Muscle of leg (tissue), 11 donors: ENCODE measurements around the gene LAMA2. TPM values are rescaled to one million over a fixed set of nuclear protein-coding genes. Genes with fewer than 3 reads are reported as not detected.
A peak's percentile ranks its signal among the peaks of the same experiment; 100 is the strongest.

Experiments
- DNase-seq: peaks from one replicate; pipeline ENCODE4 v3.0.0; 2013
- H3K27ac ChIP-seq: one replicate; pipeline ENCODE4 v1.5.1; 2013; ENCODE audit warnings: mild to moderate bottlenecking, low read length, control low read depth
- H3K27me3 ChIP-seq: one replicate; pipeline ENCODE4 v1.6.1; 2013; ENCODE audit warnings: low read length; ENCODE audit not compliant: control insufficient read depth, insufficient read depth
- H3K36me3 ChIP-seq: one replicate; pipeline ENCODE4 v1.6.1; 2013; ENCODE audit warnings: low read length; ENCODE audit not compliant: control insufficient read depth, insufficient read depth
- H3K4me1 ChIP-seq: one replicate; pipeline ENCODE4 v1.6.1; 2013; ENCODE audit warnings: low read length; ENCODE audit not compliant: control insufficient read depth, insufficient read depth
- H3K4me3 ChIP-seq: one replicate; pipeline ENCODE4 v1.5.1; 2013; ENCODE audit warnings: low read length, control low read depth
- H3K9me3 ChIP-seq: replicated peaks from 2 replicates; pipeline ENCODE4 v1.6.1; 2013; ENCODE audit warnings: low read depth, low read length; ENCODE audit not compliant: control insufficient read depth
- WGBS: methylation state at CpG from one replicate; pipeline ENCODE4 v1.1.5; 2013; ENCODE audit warnings: missing lambda C conversion rate; ENCODE audit not compliant: insufficient coverage; 5-methylcytosine and 5-hydroxymethylcytosine counted together
- polyA plus RNA-seq, 8 donors: library from polyadenylated mRNA; unstranded; fragments of 120-200 nt; gene quantifications; one replicate each; pipeline versions ENCODE4 v1.2.1 to v1.2.3, GENCODE V29; 2013; ENCODE audit warnings: inconsistent platforms in 1 of 8, low replicate concordance in 1 of 8; ENCODE audit not compliant: insufficient read length in 8 of 8, insufficient read depth in 1 of 8
- total RNA-seq: library from RNA; stranded (reverse); fragments of 120-200 nt; gene quantifications from one replicate; pipeline ENCODE4 v1.2.4, GENCODE V29; 2013

LAMA2 gene
- total and polyA plus RNA-seq, 9 donors = 105 to 165 (median 140) TPM

DNA sequence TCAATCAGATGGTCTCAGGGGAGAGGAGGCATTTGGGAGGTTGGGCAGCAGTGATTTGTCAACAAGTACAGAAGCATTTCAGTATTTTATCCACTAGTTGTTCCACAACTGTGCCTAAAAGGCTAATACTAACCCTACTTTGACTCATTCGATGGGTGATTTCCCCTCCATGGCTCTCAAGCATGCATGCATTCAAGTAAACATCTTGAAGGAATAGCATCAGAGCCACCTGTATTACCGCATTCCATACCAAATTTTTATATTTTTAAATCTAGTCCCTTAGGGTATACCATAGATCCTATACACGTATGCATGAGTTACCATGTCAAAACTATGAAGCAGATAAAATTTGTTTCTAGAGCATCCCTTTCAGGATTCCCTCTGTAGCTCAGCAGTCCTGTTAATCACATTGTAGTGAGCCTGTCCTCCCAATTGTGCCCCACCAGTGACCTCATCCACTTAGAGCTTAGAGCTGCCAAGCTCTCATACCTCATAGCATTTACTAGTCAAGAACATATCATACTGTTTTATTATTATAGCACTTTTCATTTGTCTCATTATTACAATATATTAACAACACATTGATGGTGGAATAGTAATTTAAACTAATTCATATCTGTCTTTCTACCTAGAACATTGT is 213.8 kb downstream of the LAMA2 start:
- no peaks in the 10 kb centered on the region for H3K4me1 ChIP-seq
- H3K27me3 ChIP-seq = no peaks in the 10 kb centered on the region
- no peak overlapping the region for H3K27ac ChIP-seq
- no peak for DNase-seq
- H3K4me3 ChIP-seq = no peak overlapping the region
- H3K9me3 ChIP-seq = no peaks in the 10 kb centered on the region
- H3K36me3 ChIP-seq = no peaks in the 10 kb centered on the region
- 100% methylated on average over 1 of the region's 3 CpGs for WGBS

DNA sequence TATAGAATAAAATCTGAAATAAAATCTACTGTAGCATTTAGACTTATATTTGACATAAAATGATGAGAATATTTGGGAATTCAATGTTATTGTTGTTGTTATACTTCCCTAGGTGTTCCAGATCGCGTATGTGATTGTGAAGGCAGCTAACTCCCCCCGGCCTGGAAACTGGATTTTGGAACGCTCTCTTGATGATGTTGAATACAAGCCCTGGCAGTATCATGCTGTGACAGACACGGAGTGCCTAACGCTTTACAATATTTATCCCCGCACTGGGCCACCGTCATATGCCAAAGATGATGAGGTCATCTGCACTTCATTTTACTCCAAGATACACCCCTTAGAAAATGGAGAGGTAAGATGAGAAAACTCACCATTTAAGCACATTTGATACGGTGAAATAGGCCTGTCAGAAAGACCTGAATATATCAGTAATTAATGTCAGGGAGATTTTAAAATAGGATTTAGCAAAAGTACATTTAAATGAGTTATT is 215.2 kb downstream of the LAMA2 start:
- no peak overlapping the region for H3K27ac ChIP-seq
- peaks cover 2% of the 10 kb centered on the region for H3K4me1 ChIP-seq
- H3K4me3 ChIP-seq = no peak overlapping the region
- H3K27me3 ChIP-seq = no peaks in the 10 kb centered on the region
- no peaks in the 10 kb centered on the region for H3K9me3 ChIP-seq
- no peaks in the 10 kb centered on the region for H3K36me3 ChIP-seq
- no peak for DNase-seq
- 100% methylated on average over 2 of the region's 9 CpGs for WGBS

DNA sequence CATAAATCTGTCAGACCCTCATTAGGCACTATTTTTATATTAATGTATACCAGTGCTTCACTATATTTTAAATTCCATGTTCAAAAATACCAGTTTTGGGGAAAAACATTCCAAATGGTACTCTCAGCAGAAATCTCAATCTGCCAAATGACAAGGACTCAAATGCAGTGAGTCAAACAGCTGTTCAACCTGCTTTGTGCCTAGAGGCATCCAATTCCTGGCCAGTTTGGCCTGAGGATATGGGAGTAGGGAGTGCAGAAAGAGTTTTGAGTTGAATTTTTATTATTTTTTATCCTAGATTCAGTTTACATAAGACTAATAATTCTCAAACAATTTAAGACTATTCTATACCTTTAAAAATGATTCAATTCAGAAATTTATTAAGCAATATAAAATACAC is 216.8 kb downstream of the LAMA2 start:
- H3K27ac ChIP-seq = no peak overlapping the region

DNA sequence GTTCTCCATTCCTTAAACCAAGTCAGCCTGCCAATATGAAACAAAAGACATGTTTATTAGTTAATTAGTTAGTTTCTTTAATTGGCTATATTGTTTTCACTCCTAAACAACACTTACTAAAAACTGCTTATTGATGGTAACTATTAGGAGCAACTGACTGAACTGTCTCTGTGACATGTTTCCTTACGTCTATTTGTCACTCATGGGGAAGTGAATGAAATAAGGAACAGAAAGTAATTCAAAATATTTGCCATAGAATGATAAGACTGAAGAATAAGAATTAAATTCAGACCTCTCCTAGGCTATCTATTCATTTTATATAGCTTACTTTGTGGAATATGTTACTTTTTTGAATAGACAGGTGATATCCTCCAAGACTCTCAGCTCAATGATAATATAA is 217.2 kb downstream of the LAMA2 start:
- WGBS = no CpG with 5 or more reads among the region's 1 CpG
- DNase-seq = no peak
- H3K4me3 ChIP-seq = no peak overlapping the region

More for the DNA sequence above, 216.8 kb downstream of the LAMA2 start:
- Histone ChIP-seq H3K27me3 (no peaks in the 10 kb centered on the region), H3K4me1 (peaks cover 4% of the 10 kb centered on the region), H3K9me3 (no peaks in the 10 kb centered on the region), H3K4me3 (no peak overlapping the region), H3K36me3 (no peaks in the 10 kb centered on the region)
- no peak for DNase-seq

DNA sequence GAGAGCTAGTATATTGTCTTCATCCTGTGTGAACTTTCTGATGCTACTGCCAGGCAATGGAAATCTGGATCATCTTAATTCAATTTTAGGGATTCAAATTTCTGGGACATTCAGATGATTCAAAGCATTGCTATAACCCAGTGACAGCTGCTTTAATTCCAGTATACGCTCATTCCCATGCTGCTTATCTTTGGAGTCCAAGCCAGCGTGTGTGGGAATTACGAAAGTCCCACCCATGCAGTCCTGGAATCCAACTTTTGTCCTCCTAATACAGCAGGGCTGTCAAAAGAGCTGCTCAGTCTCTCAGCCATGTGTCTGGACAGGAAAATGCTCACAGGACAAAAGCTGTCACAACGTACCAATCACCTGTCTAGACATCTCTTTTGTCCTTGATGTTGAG is 219.8 kb downstream of the LAMA2 start:
- Histone ChIP-seq H3K4me3 (no peak overlapping the region), H3K4me1 (peaks cover 8% of the 10 kb centered on the region), H3K27me3 (no peaks in the 10 kb centered on the region), H3K36me3 (no peaks in the 10 kb centered on the region), H3K9me3 (no peaks in the 10 kb centered on the region), H3K27ac (peak overlapping the region; percentile 38)
- DNase-seq = peak; percentile 91
- 43% methylated on average over 3 of the region's 4 CpGs for WGBS

More for the DNA sequence above, 217.2 kb downstream of the LAMA2 start:
- Histone ChIP-seq H3K4me1 (peaks cover 7% of the 10 kb centered on the region), H3K36me3 (no peaks in the 10 kb centered on the region), H3K27ac (no peak overlapping the region), H3K27me3 (no peaks in the 10 kb centered on the region), H3K9me3 (no peaks in the 10 kb centered on the region)

DNA sequence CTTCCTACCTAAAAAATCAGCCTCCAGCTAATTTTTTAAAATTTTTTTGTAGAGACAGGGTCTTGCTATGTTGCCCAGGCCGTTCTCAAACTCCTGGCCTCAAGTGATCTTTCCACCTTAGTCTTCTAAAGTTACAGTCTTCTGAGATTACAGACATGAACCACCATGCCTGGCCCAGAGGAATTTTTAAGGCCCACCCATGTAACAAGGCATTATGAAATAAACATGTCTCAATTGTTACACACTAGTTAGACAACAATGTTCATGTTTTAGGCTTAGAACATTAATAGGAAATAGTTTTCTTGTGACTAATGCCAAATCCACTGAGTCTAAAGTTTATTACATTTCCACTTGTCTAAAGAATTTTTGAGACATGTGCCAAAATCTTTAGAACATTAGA is 221.2 kb downstream of the LAMA2 start:
- WGBS = 57% methylated on average over 1 of the region's 1 CpG
- Histone ChIP-seq H3K36me3 (no peaks in the 10 kb centered on the region), H3K27ac (no peak overlapping the region), H3K4me3 (no peak overlapping the region), H3K4me1 (peaks cover 8% of the 10 kb centered on the region), H3K27me3 (no peaks in the 10 kb centered on the region), H3K9me3 (no peaks in the 10 kb centered on the region)
- peak; percentile 39 for DNase-seq

DNA sequence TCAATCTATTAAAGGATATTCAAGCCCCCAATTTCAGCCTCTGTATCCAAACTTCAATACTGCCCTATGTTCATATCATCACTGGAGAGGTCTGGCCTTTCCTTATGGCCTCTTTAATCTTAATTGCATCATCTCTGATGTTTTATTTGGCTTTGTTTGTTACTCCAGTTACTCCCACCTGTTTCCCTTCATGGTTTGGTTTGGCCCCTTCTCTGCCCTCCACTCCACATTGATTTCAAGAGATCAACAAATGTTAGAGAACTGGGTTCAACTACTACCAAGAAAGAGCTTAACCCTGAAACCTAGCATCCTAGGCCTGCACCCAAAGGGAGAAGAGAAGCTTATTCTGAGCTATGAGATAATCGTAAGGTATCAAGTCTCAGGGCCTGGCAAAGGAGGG is 221.6 kb downstream of the LAMA2 start:
- Histone ChIP-seq H3K27ac (no peak overlapping the region), H3K4me3 (no peak overlapping the region), H3K9me3 (no peaks in the 10 kb centered on the region), H3K36me3 (no peaks in the 10 kb centered on the region), H3K27me3 (no peaks in the 10 kb centered on the region), H3K4me1 (peaks cover 8% of the 10 kb centered on the region)
- 75% methylated on average over 1 of the region's 1 CpG for WGBS
- DNase-seq = no peak

DNA sequence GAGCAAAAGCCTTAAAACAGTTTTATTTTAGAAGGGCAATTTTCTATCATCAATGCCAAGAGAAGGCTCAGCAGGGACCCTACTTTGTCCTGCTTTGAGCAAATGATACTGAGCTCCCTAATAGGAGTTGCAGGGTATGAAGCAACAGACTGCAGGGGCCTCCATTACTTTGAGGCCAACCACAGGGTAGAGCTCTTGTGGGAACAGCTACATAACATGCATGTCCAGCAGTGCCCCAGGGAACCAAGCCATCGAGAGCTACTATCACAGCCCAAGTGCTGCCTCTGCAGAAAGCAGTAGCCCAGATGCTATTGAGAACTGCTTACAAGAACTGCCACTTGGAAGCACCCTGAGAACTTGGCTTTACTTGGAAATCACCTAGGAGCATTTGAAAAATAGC is 222.1 kb downstream of the LAMA2 start:
- 45% methylated on average over 1 of the region's 1 CpG for WGBS
- H3K9me3 ChIP-seq = no peaks in the 10 kb centered on the region
- no peak for DNase-seq
- H3K4me3 ChIP-seq = no peak overlapping the region
- H3K36me3 ChIP-seq = no peaks in the 10 kb centered on the region
- no peaks in the 10 kb centered on the region for H3K27me3 ChIP-seq
- H3K27ac ChIP-seq = no peak overlapping the region
- peaks cover 8% of the 10 kb centered on the region for H3K4me1 ChIP-seq

DNA sequence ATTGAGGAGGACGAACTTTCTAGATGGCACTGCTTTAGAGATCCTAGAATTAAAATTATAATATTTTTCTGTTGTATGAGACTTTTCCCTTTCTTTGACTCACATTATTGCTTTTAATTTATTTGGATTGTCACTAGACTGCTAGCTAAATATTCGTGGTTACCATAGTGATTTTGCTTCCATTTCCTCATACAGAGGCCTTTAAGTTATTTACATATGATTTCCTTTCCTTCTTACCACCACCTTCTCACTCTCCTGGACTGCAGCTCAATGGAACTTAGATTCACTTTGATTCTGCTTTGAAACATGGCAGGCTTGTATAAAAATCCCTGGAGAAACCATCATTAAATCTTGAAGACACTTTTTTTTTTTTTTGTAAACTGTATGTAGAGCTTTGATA is 222.9 kb downstream of the LAMA2 start:
- Histone ChIP-seq H3K36me3 (no peaks in the 10 kb centered on the region), H3K4me1 (peaks cover 8% of the 10 kb centered on the region), H3K27ac (no peak overlapping the region), H3K9me3 (no peaks in the 10 kb centered on the region), H3K4me3 (no peak overlapping the region), H3K27me3 (no peaks in the 10 kb centered on the region)
- no CpG with 5 or more reads among the region's 2 CpGs for WGBS
- DNase-seq = no peak

DNA sequence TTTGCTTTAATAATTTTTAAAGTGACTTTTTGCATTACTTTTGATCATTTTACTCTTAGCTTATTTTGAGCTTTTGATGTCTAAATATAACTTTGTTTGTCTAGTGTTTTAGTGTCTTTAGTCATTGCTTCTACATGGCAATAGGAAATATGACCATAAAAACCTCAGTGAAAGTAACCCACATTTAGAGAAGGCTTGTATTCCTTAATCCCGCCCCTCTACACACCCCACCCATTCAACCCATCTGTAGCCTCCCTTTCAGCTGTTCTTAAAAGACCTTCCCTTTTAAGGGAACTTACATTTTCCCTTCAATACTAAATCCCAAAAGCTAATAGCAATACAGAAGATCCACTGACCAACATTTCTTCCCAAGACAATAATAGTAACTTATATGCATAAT is 225.4 kb downstream of the LAMA2 start:
- H3K9me3 ChIP-seq = no peaks in the 10 kb centered on the region
- no CpG with 5 or more reads among the region's 1 CpG for WGBS
- DNase-seq = no peak
- peaks cover 5% of the 10 kb centered on the region for H3K4me1 ChIP-seq
- no peaks in the 10 kb centered on the region for H3K27me3 ChIP-seq
- no peak overlapping the region for H3K4me3 ChIP-seq
- H3K36me3 ChIP-seq = no peaks in the 10 kb centered on the region
- H3K27ac ChIP-seq = no peak overlapping the region
